Sigmoid colon (tissue), 7 donors: Measurements from ENCODE around the gene RNFT2. TPM values are rescaled to one million over a fixed set of nuclear protein-coding genes. Genes with fewer than 3 reads are reported as not detected.
A peak's percentile ranks its signal among the peaks of the same experiment; 100 is the strongest.

Source experiments
- DNase-seq: peaks from one replicate; pipeline ENCODE4 v3.0.0-alpha.2; 2019
- H3K27ac ChIP-seq, 4 donors: fragments of 200-600 bp; sonication (generic); one replicate each; pipeline ENCODE4 v1.5.1; 2016 to 2019; ENCODE audit warnings: mild to moderate bottlenecking in 1 of 4
- H3K27me3 ChIP-seq, 3 donors: fragments of 200-600 bp; sonication (generic); one replicate each; pipeline ENCODE4 v1.5.1; 2019; ENCODE audit warnings: mild to moderate bottlenecking in 1 of 3
- H3K36me3 ChIP-seq, 4 donors: fragments of 200-600 bp; sonication (generic); one replicate each; pipeline ENCODE4 v1.5.1; 2016 to 2019
- H3K4me1 ChIP-seq, 4 donors: fragments of 200-600 bp; sonication (generic); one replicate each; pipeline ENCODE4 v1.5.1; 2017 to 2019
- H3K4me3 ChIP-seq, 4 donors: fragments of 200-600 bp; sonication (generic); one replicate each; pipeline ENCODE4 v1.5.1; 2017 to 2019; ENCODE audit warnings: mild to moderate bottlenecking in 2 of 4, moderate library complexity in 1 of 4
- H3K9me3 ChIP-seq, 4 donors: fragments of 200-600 bp in 3 of 4; sonication (generic) in 3 of 4; one replicate each; pipeline versions ENCODE4 v1.5.1 to v1.6.1; 2013 to 2019
- CTCF ChIP-seq, 4 experiments: fragments of 450-650 bp in 3 of 4; fragments of 200-600 bp in 1 of 4; IDR thresholded peaks; one replicate each; pipeline ENCODE4 v1.5.1; 2016 to 2019; ENCODE audit warnings: antibody characterized with exemption in 4 of 4, mild to moderate bottlenecking in 3 of 4, moderate library complexity in 2 of 4
- EP300 ChIP-seq, 4 donors: sonication (generic); formaldehyde crosslinking; IDR thresholded peaks; one replicate each; pipeline ENCODE4 v1.6.1; 2017; ENCODE audit warnings: antibody characterized with exemption in 4 of 4
- POLR2A ChIP-seq, 2 donors: fragments of 450-650 bp; IDR thresholded peaks; one replicate each; pipeline ENCODE4 v1.6.1; 2016; ENCODE audit warnings: antibody characterized with exemption in 2 of 2, mild to moderate bottlenecking in 2 of 2, moderate library complexity in 2 of 2
- POLR2AphosphoS5 ChIP-seq, 4 donors: sonication (generic); formaldehyde crosslinking; IDR thresholded peaks; one replicate each; pipeline ENCODE4 v1.6.1; 2017; ENCODE audit warnings: antibody characterized with exemption in 4 of 4
- WGBS, 2 donors: extraction: QIAGEN DNeasy Blood & Tissue Kit; methylation state at CpG; one replicate each; pipeline ENCODE4 v1.1.7; 2013; 5-methylcytosine and 5-hydroxymethylcytosine counted together
- intact Hi-C: fragments of 100-400 bp; cut with DNase I; formaldehyde crosslinking; loops from one replicate; pipeline ENCODE4 v1.15.1; 2023
- polyA plus RNA-seq, 3 donors: library from polyadenylated mRNA; stranded (reverse); fragments of 200-250 nt; gene quantifications; one replicate each; pipeline ENCODE4 v1.2.3, GENCODE V29; 2013
- total RNA-seq, 4 donors: library from RNA; depleted of rRNA; stranded (reverse); fragments of >200 nt; gene quantifications; one replicate each; pipeline ENCODE4 v1.1.0, GENCODE V29; 2016
- donor health status: healthy with polysubstance abuse.
- donor health status: Bipolar disorder and iron deficiency.
- donor health status: healthy.

RNFT2 gene
- total and polyA plus RNA-seq, 7 donors, result 0.36 to 4.3 (median 1.1) TPM

- no peak overlapping the region for H3K27ac ChIP-seq
- no peak for TF ChIP-seq CTCF (IDR thresholded peaks at IDR 0.05)
- TF ChIP-seq POLR2A (IDR thresholded peaks at IDR 0.05), result no peak
- no peak for TF ChIP-seq EP300 (IDR thresholded peaks at IDR 0.05)
- TF ChIP-seq POLR2AphosphoS5 (IDR thresholded peaks at IDR 0.05), result no peak
- peaks cover 44 to 99% (median 88%) of the 10 kb centered on the region in 3 donors for H3K27me3 ChIP-seq
- no peak for DNase-seq
- peaks cover 0 to 42% (median 37%) of the 10 kb centered on the region in 4 donors for H3K4me1 ChIP-seq
- no peaks in the 10 kb centered on the region for H3K9me3 ChIP-seq
- WGBS, 2 donors, result 5 to 6% methylated on average over 21 of the region's 21 CpGs
- intact Hi-C loops, result no loop called here
- no peaks in the 10 kb centered on the region for H3K36me3 ChIP-seq
- peak overlapping the region in 2 of 4 donors; percentile 38 to 40 for H3K4me3 ChIP-seq
These were observed 142.2 kb downstream of the RNFT2 start for GRCh38 chr12:116880213-116880816.

- intact Hi-C loops, result no loop called here
- no peak for DNase-seq
- H3K27ac ChIP-seq, result no peak overlapping the region
- no peaks in the 10 kb centered on the region for H3K36me3 ChIP-seq
- TF ChIP-seq CTCF (IDR thresholded peaks at IDR 0.05), result no peak
- TF ChIP-seq EP300 (IDR thresholded peaks at IDR 0.05), result no peak
- no peak for TF ChIP-seq POLR2A (IDR thresholded peaks at IDR 0.05)
- no peak for TF ChIP-seq POLR2AphosphoS5 (IDR thresholded peaks at IDR 0.05)
- H3K4me3 ChIP-seq, result peak overlapping the region in 3 of 4 donors; percentile 22 to 40 (median 38)
- peaks cover 44 to 93% (median 83%) of the 10 kb centered on the region in 3 donors for H3K27me3 ChIP-seq
- H3K4me1 ChIP-seq, result peaks cover 0 to 42% (median 37%) of the 10 kb centered on the region in 4 donors
- no peaks in the 10 kb centered on the region for H3K9me3 ChIP-seq
- WGBS, 2 donors, result 0 to 1% methylated on average over 65 of the region's 65 CpGs
These were observed 142.8 kb downstream of the RNFT2 start for GRCh38 chr12:116880817-116881324.

- peak within 1 kb of the TSS in 3 of 4 donors; percentile 22 to 40 (median 38) for H3K4me3 ChIP-seq
- intact Hi-C loops, result no loop called here
- TF ChIP-seq CTCF (IDR thresholded peaks at IDR 0.05) (no peak), EP300 (IDR thresholded peaks at IDR 0.05) (no peak), POLR2A (IDR thresholded peaks at IDR 0.05) (no peak), POLR2AphosphoS5 (IDR thresholded peaks at IDR 0.05) (no peak)
- peaks cover 39 to 88% (median 77%) of the 10 kb centered on the region in 3 donors for H3K27me3 ChIP-seq
- no peak within 1 kb of the TSS for H3K27ac ChIP-seq
- WGBS, 2 donors, result 1 to 2% methylated on average over 49 of the region's 49 CpGs
- no peaks in the 10 kb centered on the region for H3K9me3 ChIP-seq
- DNase-seq, result no peak
- H3K4me1 ChIP-seq, result peaks cover 0 to 42% (median 37%) of the 10 kb centered on the region in 4 donors
- H3K36me3 ChIP-seq, result no peaks in the 10 kb centered on the region
These were observed 143.3 kb downstream of the RNFT2 start, which contains the start of gene HRK for GRCh38 chr12:116881325-116881876. Gene HRK (minus strand): TSS chr12:116881441. CDS start chr12:116881307, 134 bp downstream.

- Histone ChIP-seq H3K36me3 (no peaks in the 10 kb centered on the region), H3K9me3 (no peaks in the 10 kb centered on the region), H3K27ac (no peak overlapping the region), H3K4me3 (peak overlapping the region in 2 of 4 donors; percentile 38 to 40), H3K27me3 (peaks cover 38 to 82% (median 71%) of the 10 kb centered on the region in 3 donors), H3K4me1 (peaks cover 0 to 42% (median 37%) of the 10 kb centered on the region in 4 donors)
- TF ChIP-seq POLR2AphosphoS5 (IDR thresholded peaks at IDR 0.05) (no peak), POLR2A (IDR thresholded peaks at IDR 0.05) (no peak), CTCF (IDR thresholded peaks at IDR 0.05) (no peak), EP300 (IDR thresholded peaks at IDR 0.05) (no peak)
- intact Hi-C loops, result loop anchor here (2.0 kb wide), 1 partner anchor 179 kb away; no protein-coding TSS in a partner anchor
- DNase-seq, result no peak
- WGBS, 2 donors, result 4 to 7% methylated on average over 29 of the region's 29 CpGs
These were observed 143.9 kb downstream of the RNFT2 start for GRCh38 chr12:116881877-116882507.
